ENCODE data around the gene TMBIM4.
"Not testable (repeated sequence)": the region's sequence is repeated elsewhere in the genome, so short reads cannot be mapped to it uniquely, and the experiment has no call there.

TMBIM4 gene

GRCh38 chr12:66191547-66192126 lies 21.8 kb upstream of the TMBIM4 start:
- Histone ChIP-seq H3K4me3 (ENCODE audit: low read length) (no peak overlapping the region), H3K4me1 (ENCODE audit: insufficient read depth, low read length) (no peaks in the 10 kb centered on the region), H3K27me3 (ENCODE audit: insufficient read depth, low read length) (peaks cover 39% of the 10 kb centered on the region), H3K9me3 (ENCODE audit: low read length) (peaks cover 9% of the 10 kb centered on the region), H2AFZ (ENCODE audit: low read depth, low read length) (no peak overlapping the region), H3K36me3 (ENCODE audit: insufficient read depth, low read length) (no peaks in the 10 kb centered on the region)

DNA sequence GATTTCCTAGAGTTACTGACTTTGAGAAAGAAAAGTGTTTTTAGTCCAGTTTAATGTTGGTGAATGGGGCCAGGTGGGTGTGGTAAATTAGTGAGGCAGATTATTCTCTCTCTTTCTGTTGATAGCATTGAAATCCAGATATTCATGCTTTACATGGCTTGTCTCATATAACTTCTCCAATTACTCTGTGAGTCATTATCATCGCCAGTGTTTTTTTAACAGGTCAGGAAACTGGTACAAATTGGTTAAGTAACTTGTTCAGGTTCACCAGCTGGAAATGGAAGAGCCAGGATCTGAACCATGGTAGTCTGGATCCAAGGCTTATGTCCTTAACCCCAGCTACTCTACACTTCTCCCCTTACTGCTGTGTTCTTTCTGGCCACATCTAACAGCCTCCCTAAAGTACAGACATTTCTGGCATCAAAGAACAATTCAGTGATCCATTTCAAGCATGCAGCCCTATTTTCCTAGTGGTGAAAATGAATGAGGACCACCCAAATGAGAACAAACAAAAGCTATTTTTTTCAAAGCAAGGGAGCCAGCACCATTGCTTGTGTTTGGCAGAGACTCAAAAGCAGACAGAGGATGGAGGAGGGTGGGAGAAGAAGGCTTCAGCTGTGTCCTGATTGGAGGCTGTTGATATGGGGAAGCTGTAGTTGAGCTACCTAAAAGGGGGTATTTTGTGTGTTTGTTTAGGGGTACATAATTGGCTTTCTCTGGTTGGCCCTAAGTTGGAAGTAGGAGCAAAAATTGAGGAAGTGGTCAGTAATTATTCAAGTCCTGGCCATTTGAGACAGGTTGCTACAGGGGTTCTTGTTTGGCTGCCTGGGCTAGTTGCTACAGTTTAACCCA lies 20.9 kb upstream of the TMBIM4 start:
- no peaks in the 10 kb centered on the region for H3K36me3 ChIP-seq (ENCODE audit: insufficient read depth, low read length)
- no peaks in the 10 kb centered on the region for H3K4me1 ChIP-seq (ENCODE audit: insufficient read depth, low read length)
- peaks cover 39% of the 10 kb centered on the region for H3K27me3 ChIP-seq (ENCODE audit: insufficient read depth, low read length)
- peaks cover 9% of the 10 kb centered on the region for H3K9me3 ChIP-seq (ENCODE audit: low read length)
- no peak overlapping the region for H2AFZ ChIP-seq (ENCODE audit: low read depth, low read length)
- H3K4me3 ChIP-seq (ENCODE audit: low read length) = no peak overlapping the region

DNA sequence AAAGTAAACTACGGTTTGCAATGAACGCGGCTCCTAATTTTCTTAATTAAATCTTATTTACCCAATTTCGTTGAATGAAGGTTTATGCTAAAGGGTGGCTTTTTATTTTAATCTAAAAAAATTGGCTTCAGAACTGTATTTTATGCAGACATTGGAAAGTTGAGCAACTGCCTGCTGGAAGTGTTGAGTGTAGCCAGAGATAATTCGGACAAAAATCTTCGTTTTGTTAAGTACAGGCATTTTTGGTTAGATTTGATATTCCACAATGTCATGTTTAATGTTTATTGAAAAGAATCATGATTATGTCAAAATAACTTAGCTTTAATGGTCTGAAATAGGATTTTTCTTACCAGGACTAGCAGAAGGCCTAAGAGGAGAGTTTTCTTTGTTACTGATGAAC lies 20.1 kb upstream of the TMBIM4 start:
- H3K4me3 ChIP-seq (ENCODE audit: low read length) = no peak overlapping the region
- H3K9me3 ChIP-seq (ENCODE audit: low read length) = peaks cover 9% of the 10 kb centered on the region
- no peak overlapping the region for H2AFZ ChIP-seq (ENCODE audit: low read depth, low read length)
- H3K36me3 ChIP-seq (ENCODE audit: insufficient read depth, low read length) = no peaks in the 10 kb centered on the region
- no peaks in the 10 kb centered on the region for H3K4me1 ChIP-seq (ENCODE audit: insufficient read depth, low read length)
- peaks cover 39% of the 10 kb centered on the region for H3K27me3 ChIP-seq (ENCODE audit: insufficient read depth, low read length)

- Histone ChIP-seq H3K4me3 (ENCODE audit: low read length) (no peak overlapping the region), H3K27me3 (ENCODE audit: insufficient read depth, low read length) (peaks cover 39% of the 10 kb centered on the region), H3K4me1 (ENCODE audit: insufficient read depth, low read length) (no peaks in the 10 kb centered on the region), H3K36me3 (ENCODE audit: insufficient read depth, low read length) (no peaks in the 10 kb centered on the region), H2AFZ (ENCODE audit: low read depth, low read length) (peak overlapping the region; percentile 53), H3K9me3 (ENCODE audit: low read length) (peaks cover 9% of the 10 kb centered on the region)
These were observed 19.7 kb upstream of the TMBIM4 start for GRCh38 chr12:66189486-66189843.

DNA sequence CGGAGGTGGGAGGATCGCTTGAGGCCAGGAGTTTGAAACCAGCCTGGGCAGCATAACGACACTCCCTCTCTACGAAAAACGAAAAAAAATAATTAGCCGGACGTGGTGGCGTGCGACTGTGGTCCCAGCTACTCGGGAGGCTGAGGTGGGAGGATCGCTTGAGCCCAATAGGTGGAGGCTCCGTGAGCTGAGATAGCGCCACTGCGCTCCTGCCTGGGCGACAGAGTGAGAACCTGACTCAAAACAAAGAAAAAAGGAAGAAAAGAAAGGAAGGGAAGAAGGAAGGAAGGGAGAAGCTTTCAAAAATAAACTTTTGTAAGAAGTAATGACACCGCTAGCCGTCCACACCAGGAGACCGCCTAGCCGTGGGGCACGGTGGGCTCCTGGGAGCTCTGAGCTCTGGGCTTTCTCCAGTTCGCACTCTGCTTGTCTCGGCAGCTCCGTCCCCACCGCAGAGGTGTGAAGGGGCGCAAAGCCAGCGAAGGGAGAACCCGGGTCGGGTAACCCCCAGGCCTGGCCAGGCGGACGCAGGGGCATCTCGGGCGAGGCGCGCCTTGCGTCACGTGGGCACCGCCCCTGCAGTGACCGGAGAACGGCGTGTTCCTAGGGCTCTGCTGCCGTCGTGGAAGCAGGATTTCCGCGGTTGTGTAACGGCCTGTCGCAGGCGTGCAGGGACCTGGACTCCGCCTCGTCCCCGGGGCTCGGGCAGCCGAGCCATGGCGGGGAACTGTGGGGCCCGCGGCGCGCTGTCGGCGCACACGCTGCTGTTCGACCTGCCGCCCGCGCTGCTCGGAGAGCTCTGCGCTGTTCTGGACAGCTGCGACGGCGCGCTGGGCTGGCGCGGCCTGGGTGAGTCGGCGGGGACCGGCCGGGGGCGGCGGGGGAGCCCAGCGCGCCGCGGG lies 19.0 kb upstream of the TMBIM4 start, which contains the start of gene IRAK3:
IRAK3 (plus strand) TSS at position 631 of the 902 bp plus-strand sequence; CDS start at position 717, 86 bp downstream.
- Histone ChIP-seq H3K4me1 (ENCODE audit: insufficient read depth, low read length) (no peaks in the 10 kb centered on the region), H3K9me3 (ENCODE audit: low read length) (peaks cover 9% of the 10 kb centered on the region), H2AFZ (ENCODE audit: low read depth, low read length) (peak within 1 kb of the TSS; percentile 53), H3K36me3 (ENCODE audit: insufficient read depth, low read length) (no peaks in the 10 kb centered on the region), H3K27me3 (ENCODE audit: insufficient read depth, low read length) (peaks cover 39% of the 10 kb centered on the region), H3K4me3 (ENCODE audit: low read length) (peak within 1 kb of the TSS; percentile 19)

DNA sequence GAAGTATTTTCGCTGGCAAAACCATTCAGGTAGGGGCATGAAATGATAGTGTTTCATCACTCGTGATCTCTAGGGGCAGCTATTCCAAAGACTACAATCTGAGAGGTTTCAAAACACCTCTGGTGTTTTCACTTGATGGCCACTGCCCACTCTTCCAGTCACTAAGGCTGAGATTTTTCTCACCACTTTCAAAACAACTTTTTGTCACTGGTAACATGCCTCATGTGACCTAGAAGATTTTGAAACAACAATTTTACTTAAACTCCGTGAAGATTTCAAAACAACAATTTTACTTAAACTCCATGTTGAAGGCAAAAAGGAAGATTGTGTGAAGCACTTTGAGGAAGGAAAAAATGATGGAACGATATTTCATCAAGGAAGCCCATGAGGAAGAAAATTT lies 18.0 kb upstream of the TMBIM4 start:
- Histone ChIP-seq H3K27me3 (ENCODE audit: insufficient read depth, low read length) (peaks cover 39% of the 10 kb centered on the region), H3K9me3 (ENCODE audit: low read length) (peaks cover 9% of the 10 kb centered on the region), H3K4me3 (ENCODE audit: low read length) (no peak overlapping the region)

DNA sequence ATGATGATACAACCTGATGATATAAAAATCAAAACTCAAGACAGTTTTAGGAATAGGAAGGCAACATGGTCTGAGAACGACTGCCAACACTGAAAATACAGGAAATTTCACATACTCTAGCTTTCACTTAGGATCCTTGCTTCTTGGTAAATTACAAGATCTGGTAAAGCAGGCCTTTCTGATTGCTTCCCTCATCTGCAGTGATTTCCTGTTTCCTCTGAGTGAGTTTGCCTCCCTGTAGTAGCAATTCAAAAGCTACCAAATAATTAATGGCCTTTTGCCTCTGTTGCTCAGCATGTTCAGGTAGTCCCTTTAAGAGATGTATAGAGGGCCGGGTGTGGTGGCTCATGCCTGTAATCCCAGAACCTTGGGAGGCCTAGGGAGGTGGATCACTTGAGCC lies 17.2 kb upstream of the TMBIM4 start:
- Histone ChIP-seq H3K9me3 (ENCODE audit: low read length) (peaks cover 9% of the 10 kb centered on the region), H3K36me3 (ENCODE audit: insufficient read depth, low read length) (no peaks in the 10 kb centered on the region), H3K4me3 (ENCODE audit: low read length) (no peak overlapping the region), H2AFZ (ENCODE audit: low read depth, low read length) (no peak overlapping the region), H3K27me3 (ENCODE audit: insufficient read depth, low read length) (peaks cover 39% of the 10 kb centered on the region), H3K4me1 (ENCODE audit: insufficient read depth, low read length) (no peaks in the 10 kb centered on the region)

More for the DNA sequence above, 18.0 kb upstream of the TMBIM4 start:
- Histone ChIP-seq H3K36me3 (ENCODE audit: insufficient read depth, low read length) (no peaks in the 10 kb centered on the region), H2AFZ (ENCODE audit: low read depth, low read length) (no peak overlapping the region), H3K4me1 (ENCODE audit: insufficient read depth, low read length) (no peaks in the 10 kb centered on the region)

- peaks cover 21% of the 10 kb centered on the region for H3K27me3 ChIP-seq (ENCODE audit: insufficient read depth, low read length)
- not testable (repeated sequence) for H2AFZ ChIP-seq (ENCODE audit: low read depth, low read length); H3K9me3 ChIP-seq (ENCODE audit: low read length); H3K36me3 ChIP-seq (ENCODE audit: insufficient read depth, low read length); H3K4me1 ChIP-seq (ENCODE audit: insufficient read depth, low read length); H3K4me3 ChIP-seq (ENCODE audit: low read length)
These were observed 15.0 kb upstream of the TMBIM4 start for GRCh38 chr12:66184822-66185221.

GRCh38 chr12:66182956-66183355 lies 13.2 kb upstream of the TMBIM4 start:
- no peak overlapping the region for H2AFZ ChIP-seq (ENCODE audit: low read depth, low read length)
- no peaks in the 10 kb centered on the region for H3K4me1 ChIP-seq (ENCODE audit: insufficient read depth, low read length)
- H3K9me3 ChIP-seq (ENCODE audit: low read length) = no peaks in the 10 kb centered on the region
- H3K4me3 ChIP-seq (ENCODE audit: low read length) = no peak overlapping the region
- peaks cover 3% of the 10 kb centered on the region for H3K27me3 ChIP-seq (ENCODE audit: insufficient read depth, low read length)
- H3K36me3 ChIP-seq (ENCODE audit: insufficient read depth, low read length) = no peaks in the 10 kb centered on the region

- no peak overlapping the region for H2AFZ ChIP-seq (ENCODE audit: low read depth, low read length)
- H3K4me1 ChIP-seq (ENCODE audit: insufficient read depth, low read length) = no peaks in the 10 kb centered on the region
- no peaks in the 10 kb centered on the region for H3K9me3 ChIP-seq (ENCODE audit: low read length)
- H3K36me3 ChIP-seq (ENCODE audit: insufficient read depth, low read length) = no peaks in the 10 kb centered on the region
- peaks cover 2% of the 10 kb centered on the region for H3K27me3 ChIP-seq (ENCODE audit: insufficient read depth, low read length)
- no peak overlapping the region for H3K4me3 ChIP-seq (ENCODE audit: low read length)
These were observed 6.5 kb upstream of the TMBIM4 start for GRCh38 chr12:66176105-66176900.

DNA sequence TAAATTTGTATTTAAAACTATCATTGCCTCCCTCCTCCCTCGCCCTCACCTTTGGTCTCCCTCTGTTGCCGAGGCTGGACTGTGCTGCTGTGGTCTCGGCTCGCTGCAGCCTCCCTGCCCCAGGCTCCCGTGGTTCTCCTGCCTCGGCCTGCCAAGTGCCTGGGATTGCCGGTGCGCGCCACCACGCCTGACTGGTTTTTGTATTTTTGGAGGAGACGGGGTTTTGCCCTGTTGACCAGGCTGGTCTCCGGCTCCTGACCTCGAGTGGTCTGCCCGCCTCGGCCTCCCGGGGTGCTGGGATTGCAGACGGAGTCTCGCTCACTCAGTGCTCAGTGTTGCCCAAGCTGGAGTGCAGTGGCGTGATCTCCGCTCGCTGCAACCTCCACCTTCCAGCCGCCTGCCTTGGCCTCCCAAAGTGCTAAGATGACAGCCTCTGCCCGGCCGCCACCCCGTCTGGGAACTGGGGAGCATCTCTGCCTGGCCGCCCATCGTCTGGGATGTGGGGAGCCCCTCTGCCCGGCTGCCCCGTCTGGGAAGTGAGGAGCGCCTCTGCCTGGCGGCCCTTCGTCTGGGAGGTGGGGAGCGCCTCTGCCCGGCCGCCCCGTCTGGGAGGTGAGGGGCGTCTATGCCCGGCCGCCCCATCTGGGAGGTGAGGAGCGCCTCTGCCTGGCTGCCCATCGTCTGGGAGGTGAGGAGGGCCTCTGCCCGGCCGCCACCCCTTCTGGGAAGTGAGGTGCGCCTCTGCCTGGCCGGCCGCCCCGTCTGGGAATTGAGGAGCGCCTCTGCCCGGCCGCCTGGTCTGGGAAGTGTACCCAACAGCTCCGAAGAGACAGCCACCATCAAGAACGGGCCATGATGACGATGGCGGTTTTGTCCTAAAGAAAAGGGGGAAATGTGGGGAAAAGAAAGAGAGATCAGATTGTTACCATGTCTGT lies 4.9 kb upstream of the TMBIM4 start:
- H3K9me3 ChIP-seq (ENCODE audit: low read length); H3K27me3 ChIP-seq (ENCODE audit: insufficient read depth, low read length); H3K36me3 ChIP-seq (ENCODE audit: insufficient read depth, low read length); H2AFZ ChIP-seq (ENCODE audit: low read depth, low read length); H3K4me3 ChIP-seq (ENCODE audit: low read length); H3K4me1 ChIP-seq (ENCODE audit: insufficient read depth, low read length): not testable (repeated sequence)

- Histone ChIP-seq H3K4me1 (ENCODE audit: insufficient read depth, low read length) (no peaks in the 10 kb centered on the region), H2AFZ (ENCODE audit: low read depth, low read length) (no peak overlapping the region), H3K9me3 (ENCODE audit: low read length) (no peaks in the 10 kb centered on the region), H3K36me3 (ENCODE audit: insufficient read depth, low read length) (no peaks in the 10 kb centered on the region), H3K4me3 (ENCODE audit: low read length) (no peak overlapping the region), H3K27me3 (ENCODE audit: insufficient read depth, low read length) (no peaks in the 10 kb centered on the region)
These were observed 810 bp upstream of the TMBIM4 start for GRCh38 chr12:66170606-66171005.
